HCT116 (cell line): Measurements from ENCODE around the gene PGLYRP3.

ENCODE experiments used
- CTCF ChIP-seq, 3 experiments: fragments of 200-600 bp in 1 of 3; sonication (generic) in 1 of 3; IDR thresholded peaks in 2 of 3; conservative IDR thresholded peaks in 1 of 3; 2 replicates each; pipeline ENCODE4 v1.5.1; 2012 to 2017; ENCODE audit warnings: low read depth in 2 of 3, low read length in 2 of 3, antibody characterized with exemption in 1 of 3, borderline replicate concordance in 1 of 3, control low read depth in 1 of 3, mild to moderate bottlenecking in 1 of 3, mixed read lengths in 1 of 3, mixed run types in 1 of 3, moderate library complexity in 1 of 3; ENCODE audit not compliant: insufficient read depth in 1 of 3
- POLR2A ChIP-seq: IDR thresholded peaks from 2 replicates; pipeline ENCODE4 v1.7.0; 2011; ENCODE audit warnings: borderline replicate concordance; ENCODE audit not compliant: insufficient read depth, insufficient read length; ENCODE audit errors: extremely low read depth
- TCF7L2 ChIP-seq: IDR thresholded peaks from 2 replicates; pipeline ENCODE4 v1.7.0; 2011; ENCODE audit warnings: borderline replicate concordance, inconsistent platforms; ENCODE audit not compliant: insufficient read depth, insufficient read length; ENCODE audit errors: extremely low read depth

DNA sequence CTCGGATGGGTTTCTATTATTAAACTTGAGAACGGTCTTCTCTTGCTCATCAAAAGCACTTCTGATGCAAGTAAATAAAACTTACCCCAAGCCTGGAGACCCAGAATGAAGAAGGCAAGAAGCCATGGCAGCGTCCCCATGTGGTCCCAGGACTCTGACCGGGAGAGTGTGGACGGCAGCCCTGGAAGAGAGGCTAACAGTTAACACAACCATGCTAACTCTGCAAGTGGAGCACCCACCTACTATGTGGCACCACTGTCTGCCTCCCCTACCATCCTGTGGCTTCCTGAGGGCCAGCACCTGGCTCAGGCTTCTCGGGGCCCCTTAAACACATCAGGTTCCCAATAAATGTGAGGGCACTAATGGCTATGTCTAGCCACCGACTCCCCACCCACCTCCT lies 2.2 kb downstream of the PGLYRP3 start:
- TF ChIP-seq CTCF (IDR thresholded peaks at IDR 0.05 in 2 of 3, conservative IDR thresholded peaks at IDR 0.05 in 1 of 3; ENCODE audit: borderline replicate concordance in 1 of 3, insufficient read depth in 1 of 3, low read depth in 2 of 3, low read length in 2 of 3) = no peak
- TF ChIP-seq POLR2A = no peak
- TF ChIP-seq TCF7L2 = no peak
